ENCODE results near the gene TOX3.

The TOX3 gene

GRCh38 chr16:52547004-52547833 is at the start of gene TOX3:
Gene TOX3, minus strand, starts transcription at chr16:52547143. Its CDS starts 420 bp downstream, at chr16:52546723.
- no peak for DNase-seq

GRCh38 chr16:52592778-52593177 is 45.8 kb upstream of the TOX3 start:
- DNase-seq, result no peak

DNA sequence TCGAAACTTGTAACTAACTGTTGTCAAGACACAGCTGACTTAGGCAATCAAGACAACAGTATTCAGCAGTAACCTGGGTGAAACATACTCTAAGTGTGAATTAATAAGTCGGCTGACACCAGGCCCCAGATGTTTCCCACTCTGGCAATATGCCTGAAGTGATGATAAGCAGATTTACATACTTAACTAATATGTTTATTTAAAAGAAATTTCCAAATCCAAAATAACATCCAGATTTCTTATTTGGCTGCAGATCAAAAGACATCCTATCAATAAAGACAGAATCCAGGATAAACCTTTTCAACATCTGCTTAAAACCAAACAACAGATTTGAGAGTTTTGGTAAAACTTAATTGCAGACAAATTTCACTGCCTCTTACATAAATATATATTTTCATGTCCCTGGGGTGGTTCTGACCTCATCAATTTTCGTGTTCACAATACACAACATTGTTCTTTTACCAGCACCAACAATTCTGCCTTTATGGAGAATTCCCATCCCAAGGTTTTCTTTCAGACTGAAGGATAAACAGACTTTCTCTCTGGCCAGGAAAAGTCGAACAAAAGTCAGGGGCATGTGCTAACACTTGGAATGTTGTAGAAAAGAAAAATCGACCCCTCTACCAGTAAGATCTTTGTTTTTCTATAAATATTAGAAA is 45.1 kb upstream of the TOX3 start:
- no peak for DNase-seq

- DNase-seq, result no peak
These were observed 44.5 kb upstream of the TOX3 start for GRCh38 chr16:52591471-52591870.

DNA sequence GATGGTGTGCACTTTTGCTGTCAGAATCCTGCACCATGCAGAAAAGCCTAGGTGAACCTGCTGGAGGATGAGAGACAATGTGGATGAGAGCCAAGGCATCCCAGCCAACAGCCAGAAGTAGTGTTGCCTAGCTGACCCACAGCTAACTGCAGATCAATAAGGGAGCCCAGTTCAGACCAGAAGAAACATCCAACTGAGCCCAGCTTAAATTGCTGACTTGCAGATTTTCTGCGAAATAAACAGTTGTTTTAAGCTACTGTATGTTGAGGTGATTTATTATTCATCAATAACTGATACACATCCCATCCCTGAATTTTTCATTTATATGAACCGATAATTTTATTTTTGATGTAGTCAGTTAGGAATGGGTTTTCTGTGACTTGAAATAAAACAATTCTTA is 39.2 kb upstream of the TOX3 start:
- no peak for DNase-seq

GRCh38 chr16:52584354-52585320 is 37.7 kb upstream of the TOX3 start:
- DNase-seq, result no peak

DNA sequence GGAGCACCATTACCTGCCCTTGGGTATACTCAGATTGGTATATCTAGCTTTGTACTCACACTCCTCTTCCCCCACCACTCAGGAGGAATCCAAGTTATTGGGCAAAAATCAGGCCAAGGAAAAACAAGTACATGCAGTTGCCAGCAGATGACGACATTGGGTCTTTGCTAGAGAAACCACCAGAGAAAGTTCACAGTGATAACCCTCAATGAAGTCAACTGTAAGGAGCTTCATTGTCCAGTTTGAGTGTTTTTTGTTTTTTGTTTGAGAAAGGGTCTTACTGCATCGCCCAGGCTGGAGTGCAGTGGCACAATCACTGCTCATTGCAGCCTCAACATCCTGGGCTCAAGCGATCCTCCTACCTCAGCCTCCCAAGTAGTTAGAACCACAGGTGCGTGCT is 34.6 kb upstream of the TOX3 start:
- DNase-seq, result no peak

DNA sequence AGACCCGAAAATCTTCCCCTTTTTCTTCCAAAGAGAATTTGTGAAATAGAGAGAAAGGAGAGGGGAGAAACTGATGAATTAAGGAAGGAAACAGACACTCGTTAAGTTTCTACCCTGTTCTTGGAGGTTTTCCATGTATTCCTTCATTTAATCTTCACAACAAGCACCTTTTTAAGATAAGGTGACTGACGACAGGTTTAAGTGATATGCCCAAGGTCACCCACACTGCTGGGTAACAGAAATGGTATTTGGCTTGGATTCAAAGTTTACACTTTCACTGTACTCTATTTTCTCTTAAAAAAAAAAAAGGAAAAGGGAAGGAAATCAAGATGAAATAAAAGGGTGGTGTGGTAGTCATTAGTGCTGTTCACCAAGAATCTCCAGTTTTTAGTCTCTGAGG is 33.5 kb upstream of the TOX3 start:
- no peak for DNase-seq

DNA sequence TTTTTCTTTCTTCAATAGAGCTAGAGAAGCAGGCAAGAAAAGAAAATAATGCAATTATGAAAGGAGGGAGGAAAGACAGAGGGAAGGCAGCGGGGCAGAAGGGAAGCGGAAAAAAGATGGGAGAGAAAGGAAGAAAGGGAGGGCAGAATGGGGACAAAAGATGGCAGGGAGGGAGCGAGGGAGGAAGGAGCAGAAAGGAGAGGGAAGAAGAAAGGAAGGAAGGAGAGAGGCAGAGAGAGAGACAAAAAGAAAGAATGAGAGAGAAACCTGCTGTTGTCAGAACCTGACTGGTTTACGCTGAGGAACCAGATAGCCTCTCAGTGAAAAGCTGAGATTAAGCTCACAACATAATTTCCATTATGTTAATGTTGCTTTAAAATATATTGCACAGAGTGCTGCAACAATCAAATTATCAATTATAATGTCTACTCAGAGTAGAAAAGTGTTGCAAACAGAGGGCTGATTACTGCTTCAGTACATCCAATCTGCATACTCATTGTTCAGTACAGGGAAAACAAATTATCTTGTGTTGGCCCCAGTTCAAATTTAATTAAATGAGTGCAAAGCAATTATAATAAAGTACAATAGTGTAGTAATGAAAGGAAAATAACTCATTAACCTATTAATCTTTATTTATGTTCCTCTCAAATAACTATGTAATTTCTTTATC is 32.0 kb upstream of the TOX3 start:
- no peak for DNase-seq

- no peak for DNase-seq
These were observed 31.3 kb upstream of the TOX3 start for GRCh38 chr16:52578007-52578828.

- no peak for DNase-seq
These were observed 30.3 kb upstream of the TOX3 start for GRCh38 chr16:52577130-52577706.

- no peak for DNase-seq
These were observed 26.7 kb upstream of the TOX3 start for GRCh38 chr16:52573365-52574299.

DNA sequence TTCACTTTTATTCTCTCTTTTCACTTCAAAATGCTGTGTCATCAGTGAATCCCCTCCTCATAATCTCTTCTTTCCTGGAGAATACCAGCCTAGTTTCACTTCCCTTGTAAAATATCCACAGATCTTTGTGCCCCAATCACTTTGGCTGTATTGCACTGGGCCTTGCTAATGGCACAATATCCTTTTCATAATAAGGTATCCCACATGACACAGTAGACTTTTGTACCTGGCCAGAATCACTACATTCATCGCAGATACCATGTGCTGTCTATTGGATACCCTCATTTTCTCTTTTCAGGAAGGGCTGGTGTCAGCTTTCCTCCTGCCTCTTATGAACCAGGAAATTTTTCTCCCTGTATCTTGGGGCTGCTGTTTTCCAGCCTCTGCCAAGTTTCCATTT is 25.7 kb upstream of the TOX3 start:
- no peak for DNase-seq

- no peak for DNase-seq
These were observed 23.6 kb upstream of the TOX3 start for GRCh38 chr16:52570495-52571091.

- DNase-seq, result no peak
These were observed 22.8 kb upstream of the TOX3 start for GRCh38 chr16:52569701-52570100.

DNA sequence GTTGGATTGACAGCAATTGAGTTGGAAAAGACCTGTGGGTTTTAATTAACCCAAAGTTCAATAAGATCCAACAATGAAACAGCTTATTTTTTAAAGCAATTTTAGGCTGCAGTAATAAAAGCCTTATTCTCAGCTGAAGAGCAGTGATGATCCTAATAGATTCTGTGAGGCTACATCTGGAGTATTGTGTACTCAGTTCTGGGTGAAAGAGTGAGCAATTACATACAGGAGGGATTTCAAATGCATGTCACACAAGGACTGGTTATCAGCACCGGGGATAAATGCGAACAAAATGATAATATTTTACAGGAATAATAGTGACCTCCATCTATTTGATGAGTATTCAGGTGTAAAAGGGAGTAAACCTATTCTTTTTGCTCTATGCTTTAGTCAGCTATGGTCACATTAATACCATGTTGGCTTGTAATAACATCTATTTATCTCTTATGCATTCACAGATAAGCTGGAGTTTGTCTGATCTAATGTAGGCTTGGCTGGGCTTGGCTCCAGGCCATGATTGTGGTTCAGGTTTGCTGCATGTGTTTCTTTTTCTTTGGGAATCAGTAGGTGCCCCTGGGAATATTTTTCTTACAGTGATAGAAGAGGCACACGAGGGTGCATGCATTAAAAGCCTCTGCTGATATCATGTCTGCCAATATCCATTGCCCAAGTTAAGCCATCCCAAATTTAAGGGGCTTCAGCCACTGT is 22.2 kb upstream of the TOX3 start:
- no peak for DNase-seq

GRCh38 chr16:52568495-52568894 is 21.6 kb upstream of the TOX3 start:
- no peak for DNase-seq

DNA sequence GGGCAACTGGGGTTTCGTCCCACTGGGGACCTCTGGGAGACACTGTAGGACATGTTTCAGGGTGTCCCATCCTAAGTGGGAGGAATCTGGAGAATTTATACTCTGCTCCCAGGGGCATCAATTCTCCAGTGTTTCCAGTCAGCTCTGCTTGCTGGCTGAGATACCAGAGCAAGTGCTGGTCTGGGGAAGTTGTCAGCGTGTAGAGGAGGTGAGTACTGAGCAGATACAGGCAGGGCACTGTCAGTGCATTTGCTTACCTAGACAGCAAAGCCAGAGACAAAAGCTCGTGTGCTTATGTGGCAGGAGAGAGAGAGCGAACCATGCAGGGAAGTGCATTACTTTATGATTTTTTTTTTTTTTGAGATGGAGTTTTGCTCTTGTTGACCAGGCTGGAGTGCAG is 20.2 kb upstream of the TOX3 start:
- DNase-seq, result no peak

Measured in activated CD4-positive, alpha-beta T cell treated with anti-CD3 and anti-CD28 coated beads for 4 hours (primary cell).